ENCODE results near the gene RFX2.
A peak's percentile ranks its signal among the peaks of the same experiment; 100 is the strongest.
"Not testable (repeated sequence)": the region's sequence is repeated elsewhere in the genome, so short reads cannot be mapped to it uniquely, and the experiment has no call there.

RFX2 gene

DNA sequence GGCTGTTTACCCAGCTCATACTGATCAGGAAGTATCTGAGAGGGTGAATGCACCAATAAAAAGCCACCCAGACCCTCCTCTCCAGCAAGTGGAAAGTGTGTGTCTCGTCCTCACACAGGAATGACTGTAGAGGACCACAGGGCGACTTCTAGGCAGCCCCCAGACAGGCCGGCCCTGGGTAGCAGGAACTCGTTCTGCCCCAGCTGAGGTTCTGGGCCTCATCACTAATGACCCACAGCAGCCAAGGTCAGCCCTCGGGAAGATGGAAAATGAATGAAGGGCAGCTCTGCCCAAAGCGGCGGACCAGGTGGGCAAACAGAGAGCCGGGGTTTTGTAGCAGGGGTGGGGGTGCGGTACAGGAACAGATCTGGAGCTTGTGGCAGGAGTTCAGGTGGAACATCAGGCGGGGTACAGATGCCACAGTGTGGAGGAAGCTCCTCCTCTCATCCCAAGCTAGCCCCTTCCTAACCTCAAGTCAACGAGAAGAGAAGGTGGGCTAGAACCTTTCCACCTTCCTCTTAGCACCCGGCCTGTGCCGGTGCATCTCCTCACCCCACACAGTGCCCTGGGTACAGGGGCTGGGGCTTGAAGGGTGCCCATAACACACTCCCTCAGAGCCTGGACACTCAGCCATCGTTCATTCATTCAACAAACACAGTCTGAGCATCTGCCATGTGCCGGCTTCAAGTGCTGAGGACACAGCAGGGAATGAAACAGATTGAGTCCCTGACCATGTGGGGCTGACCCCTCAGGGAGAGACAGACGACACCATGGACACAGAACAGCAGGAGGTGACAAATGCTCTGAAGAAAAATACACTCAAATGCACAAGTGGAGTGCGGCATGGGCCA is 36.2 kb downstream of the RFX2 start:
- DNase-seq = no peak

DNA sequence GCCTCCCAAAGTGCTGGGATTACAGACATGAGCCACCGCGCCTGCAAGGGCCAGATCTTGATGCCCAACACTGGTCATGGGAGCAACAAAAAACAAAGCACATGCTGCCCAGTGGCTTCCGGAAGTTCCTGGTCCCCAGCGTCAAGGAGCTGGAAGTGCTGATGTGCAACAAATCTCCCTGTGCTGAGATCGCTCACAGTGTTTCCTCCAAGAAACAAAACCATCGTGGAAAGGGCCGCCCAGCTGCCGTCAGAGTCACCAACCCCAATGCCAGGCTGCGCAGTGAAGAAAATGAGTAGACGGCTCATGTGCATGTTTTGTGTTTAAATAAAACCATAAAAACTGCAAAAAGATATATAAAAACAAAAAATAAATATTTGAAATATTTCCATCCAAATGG is 37.1 kb downstream of the RFX2 start:
- DNase-seq = not testable (repeated sequence)

DNA sequence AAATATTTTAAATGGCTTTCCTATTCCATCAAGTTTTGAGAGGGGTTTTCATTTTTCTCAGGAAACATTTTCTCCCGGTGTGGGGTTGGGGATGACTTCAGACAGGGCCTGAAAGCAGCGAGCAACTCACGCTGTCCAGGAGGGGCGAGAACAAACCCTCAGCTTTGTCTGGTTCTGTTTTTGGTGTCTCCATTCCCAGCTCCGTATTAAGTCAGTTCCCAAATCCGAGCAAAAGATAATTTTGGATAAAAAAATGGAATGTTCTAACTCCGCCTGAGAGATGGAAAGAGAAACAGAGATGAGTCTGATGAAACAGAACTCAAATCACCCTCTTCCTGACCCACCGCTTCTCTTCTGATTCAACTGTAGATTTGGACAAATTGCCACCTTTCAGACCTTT is 38.4 kb downstream of the RFX2 start:
- no peak for DNase-seq

DNA sequence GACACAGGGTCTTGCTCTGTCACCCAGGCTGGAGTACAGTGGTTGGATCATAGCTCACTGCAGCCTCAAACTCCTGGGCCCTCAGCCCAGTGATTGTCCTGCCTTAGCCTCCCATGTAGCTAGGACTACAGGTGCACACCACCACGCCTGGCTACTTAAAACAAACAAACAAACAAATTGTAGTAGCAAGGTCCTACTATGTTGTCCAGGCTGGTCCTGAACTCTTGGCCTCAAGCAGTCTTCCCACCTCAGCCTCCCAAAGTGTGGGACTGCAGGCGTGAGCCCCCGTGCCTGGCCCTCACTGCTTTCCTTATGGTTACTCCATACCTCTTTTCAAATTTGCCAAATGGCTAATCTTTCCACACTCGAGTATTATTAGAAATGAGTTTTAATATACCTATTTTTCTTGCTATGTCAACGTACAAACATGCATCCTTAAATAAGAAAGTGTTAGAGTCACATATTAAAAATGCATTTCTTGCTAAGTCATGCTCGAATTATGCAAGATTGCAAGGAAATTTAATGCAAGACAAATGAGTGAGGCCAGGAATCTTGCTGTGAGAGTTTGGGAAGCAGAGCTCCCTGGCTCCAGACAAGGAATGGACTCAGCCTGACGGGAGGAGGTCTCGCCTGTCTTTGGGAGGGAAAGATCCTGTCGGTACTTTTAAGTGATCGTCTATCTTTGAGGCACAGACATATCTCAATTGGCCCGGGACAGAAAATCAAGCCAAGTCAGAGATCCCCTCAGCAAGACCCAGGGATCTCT is 39.4 kb downstream of the RFX2 start:
- DNase-seq = no peak

DNA sequence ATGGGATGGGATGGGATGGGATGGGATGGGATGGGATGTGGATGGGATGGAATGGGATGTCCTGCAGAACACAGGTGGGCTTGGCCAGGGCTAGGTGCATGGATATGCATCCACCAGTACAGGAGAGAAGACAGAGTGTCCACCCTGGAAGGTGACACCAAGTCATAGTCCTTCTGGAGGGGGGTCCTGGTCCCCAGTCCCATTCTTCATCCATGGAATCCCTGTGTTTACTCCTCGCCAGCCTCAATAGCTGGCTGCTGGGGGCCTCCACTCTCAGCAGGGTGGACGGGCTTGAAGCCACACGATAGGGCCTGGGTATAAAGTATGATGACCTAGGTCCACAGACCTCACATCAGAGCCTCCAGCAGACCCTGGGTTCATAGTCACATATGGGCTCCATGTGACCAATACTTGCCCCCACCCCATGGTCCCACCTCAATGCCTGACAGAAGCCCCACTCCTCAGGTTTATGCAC is 40.1 kb downstream of the RFX2 start:
- DNase-seq = no peak

DNA sequence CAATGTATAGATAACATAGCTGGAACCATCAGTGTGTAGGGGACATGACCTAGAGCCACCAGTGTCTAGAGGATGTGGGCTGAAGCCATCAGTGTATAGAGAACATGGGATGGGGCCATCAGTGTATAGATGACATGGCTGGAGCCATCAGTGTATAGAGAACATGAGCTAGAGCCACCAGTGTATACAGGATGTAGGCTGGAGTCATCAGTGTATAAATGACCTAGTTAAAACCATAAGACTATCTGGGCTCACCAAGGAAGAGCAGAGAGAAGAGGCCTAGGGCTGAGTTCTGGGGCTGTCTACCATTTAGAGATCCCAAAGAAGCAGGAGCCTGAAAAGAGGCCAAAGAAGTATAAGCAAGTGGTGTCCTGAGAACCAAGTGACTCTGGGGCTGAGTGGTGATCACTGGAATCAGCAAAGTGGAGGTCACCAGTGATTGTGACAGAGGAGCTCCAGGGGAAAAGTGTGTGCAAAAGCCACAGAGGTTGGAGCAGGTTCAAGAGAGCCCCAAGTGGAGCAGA is 41.0 kb downstream of the RFX2 start:
- no peak for DNase-seq

DNA sequence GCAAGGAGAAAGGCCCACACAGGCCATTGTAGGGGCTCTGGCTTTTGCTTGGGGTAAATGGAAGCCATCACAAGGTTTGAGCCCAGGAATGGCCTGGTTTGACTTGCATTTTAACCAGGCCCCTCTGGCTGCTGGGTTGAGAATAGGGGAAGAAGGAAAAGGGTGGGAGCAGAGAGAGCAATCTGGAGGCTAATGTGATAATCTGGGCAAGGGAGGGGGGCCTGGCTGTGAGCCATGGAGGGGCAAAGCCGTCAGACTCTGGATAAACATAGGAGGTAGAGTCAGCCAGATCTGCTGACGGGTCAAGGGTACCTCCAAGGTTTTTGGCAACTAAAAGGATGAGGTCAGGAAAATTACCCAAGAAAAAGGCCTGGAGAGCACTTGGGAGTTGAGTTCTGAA is 41.6 kb downstream of the RFX2 start:
- DNase-seq = no peak

DNA sequence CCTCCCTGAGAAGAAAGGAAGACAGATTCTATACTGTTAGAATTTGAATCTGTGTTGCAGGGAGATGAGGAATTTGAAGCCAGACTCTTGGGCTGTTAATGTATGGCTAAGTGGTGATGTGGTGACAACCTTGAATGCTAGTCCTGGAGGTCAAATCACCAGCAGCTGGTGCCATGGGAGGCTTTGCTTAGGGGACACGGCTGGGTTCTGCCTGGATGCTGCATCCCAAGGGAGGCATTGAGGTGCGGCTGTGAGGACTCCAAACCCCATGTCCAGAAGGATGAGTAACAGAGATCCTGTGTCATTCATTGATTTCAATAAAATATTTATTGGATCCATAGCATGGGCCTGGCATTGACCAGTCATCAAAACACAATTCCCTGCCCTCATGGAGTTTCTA is 42.3 kb downstream of the RFX2 start:
- DNase-seq = no peak

DNA sequence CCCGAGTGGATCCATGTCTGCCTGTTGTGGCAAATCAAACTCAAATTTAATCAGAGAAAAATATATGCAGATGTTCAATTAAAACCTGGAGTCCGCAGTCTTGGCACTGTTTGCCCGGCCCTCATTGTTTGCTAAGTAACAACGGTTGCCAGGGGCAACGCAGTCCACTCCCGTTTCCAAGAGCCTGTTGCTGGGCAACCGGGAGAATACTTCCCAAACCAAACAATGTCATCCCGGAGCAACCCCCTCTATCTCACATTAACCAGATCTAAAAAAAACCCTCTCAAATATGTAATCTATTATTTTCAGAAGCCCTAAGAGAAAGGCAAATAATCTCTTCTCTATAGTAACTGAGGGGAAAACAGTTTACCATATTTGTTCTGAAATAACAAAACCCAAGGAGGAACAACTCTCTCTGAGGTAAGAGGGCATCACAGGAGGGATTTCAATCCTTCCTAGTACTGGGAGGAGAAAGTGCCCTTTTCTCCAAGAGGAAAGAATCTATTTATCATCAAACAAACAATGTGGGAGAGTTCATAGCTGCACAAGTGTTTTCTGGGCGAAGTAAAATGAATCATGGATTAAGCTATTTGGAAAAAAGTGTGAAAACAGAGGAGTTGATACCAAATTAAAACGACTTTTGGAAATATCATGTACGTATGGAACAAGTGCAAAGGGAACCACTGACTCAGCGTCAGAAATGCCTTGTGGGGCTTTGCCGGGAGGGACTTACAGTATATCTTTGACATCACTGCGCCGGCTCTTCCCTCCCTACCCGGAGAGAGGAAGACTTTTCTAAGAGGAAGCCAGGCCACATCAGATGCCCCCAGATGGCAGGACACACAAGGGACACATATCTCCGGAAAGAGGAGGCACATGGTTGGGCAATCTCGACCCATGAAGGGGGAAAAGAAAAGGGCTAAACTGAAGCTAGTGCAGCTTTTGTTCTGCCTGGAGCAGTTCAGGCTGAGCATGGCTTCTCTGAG is 43.3 kb downstream of the RFX2 start:
- peak; percentile 27 for DNase-seq

DNA sequence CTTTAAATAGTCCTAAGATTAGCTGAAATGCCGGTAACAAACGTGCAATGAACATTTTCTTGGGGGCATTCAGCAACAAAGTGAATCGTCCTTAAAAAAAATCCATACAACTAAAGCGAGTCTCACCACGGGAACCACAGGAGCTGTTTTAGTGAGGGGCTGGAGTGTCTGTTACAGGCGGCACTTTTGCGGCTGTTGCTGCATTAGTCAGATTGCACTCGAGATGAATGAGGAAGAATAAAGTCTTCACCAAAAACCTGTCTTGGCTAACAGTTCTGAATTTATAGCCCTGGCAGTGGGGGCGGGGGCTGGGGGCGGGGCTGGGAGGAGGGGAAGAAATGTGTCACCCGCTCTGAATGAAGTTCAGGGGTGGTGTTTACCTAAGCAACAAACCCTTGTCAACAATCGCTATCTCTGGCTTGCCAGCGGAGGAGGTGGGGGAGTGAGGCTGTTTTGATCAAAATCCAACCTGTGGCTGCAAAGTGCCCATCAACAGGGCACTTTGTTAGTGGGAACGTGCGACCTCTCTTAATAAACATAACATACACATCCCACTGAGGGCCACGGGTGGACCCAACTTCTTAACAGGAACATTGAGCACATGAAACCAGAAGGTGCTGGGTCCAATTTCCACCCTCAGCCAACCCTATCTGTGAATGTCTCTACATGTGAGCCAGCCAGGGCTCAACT is 44.5 kb downstream of the RFX2 start:
- DNase-seq = no peak

DNA sequence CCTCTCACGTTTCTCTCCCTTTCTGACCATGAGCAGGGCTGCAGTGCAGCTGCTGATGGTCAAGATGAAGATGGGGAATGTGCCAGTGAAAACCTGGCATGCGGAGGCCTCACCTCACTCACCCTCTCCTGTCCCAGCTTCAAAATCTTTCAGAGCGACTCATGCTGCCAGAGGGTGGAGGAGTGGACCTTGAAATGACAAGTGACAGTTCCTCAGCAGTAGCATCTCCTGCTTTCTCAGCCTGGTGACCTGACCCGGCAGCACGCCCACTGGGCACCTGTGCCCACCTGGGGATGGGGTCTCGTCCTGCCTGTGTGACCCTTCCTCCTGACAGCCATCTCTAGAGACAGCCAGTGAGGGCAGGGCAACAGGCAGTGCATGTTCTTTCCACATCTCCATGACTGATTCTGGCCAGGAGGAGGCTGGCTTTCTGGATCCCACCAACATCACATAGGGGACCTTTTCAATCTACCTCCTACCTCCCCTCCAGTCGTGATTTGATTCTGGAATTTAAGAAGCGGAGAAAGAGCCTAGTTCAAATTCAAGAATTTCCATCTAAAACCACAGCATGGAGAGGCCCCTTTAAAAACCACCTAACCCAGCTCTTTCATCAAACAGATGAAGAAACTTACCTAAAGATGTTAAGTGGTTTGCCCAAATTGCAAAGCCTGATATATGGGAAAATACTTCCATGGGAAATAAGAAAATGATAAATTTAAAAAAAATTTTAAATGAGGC is 45.8 kb downstream of the RFX2 start:
- DNase-seq = no peak

DNA sequence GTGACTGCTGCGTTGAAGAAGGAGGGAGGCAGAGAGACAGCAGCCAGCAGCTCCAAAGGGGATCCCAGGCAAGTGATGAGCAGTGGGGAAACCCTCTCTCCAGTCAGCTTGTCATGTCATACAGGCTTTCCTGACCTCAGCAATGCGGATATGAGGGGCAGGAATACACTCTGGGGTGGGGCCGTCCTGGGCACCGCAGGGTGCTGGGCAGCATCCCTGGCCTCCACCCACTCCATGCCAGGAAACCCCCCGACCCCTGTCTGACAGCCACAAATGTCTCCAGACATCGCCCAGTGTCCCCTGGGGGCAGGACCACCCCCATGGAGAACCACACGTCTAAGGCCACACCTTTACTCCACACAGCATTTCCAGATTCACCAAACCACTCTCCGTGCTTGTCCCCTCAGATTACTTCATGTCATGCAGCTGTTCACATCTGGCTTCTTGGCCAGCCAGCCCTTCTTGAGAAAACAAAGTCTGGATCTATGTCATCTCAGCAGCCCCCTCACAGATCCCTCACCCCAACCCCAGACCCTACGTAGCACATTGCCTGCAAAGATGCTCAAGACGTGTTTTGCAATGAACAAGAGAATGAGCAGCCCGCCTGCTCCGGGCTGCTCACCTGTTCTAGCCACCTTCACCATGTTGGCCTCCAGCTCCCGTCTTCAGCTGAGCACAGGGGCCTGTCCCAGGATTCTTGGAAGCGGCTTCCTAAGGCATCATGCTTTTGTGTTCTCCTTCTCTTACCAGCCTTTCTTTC is 46.5 kb downstream of the RFX2 start:
- DNase-seq = no peak

DNA sequence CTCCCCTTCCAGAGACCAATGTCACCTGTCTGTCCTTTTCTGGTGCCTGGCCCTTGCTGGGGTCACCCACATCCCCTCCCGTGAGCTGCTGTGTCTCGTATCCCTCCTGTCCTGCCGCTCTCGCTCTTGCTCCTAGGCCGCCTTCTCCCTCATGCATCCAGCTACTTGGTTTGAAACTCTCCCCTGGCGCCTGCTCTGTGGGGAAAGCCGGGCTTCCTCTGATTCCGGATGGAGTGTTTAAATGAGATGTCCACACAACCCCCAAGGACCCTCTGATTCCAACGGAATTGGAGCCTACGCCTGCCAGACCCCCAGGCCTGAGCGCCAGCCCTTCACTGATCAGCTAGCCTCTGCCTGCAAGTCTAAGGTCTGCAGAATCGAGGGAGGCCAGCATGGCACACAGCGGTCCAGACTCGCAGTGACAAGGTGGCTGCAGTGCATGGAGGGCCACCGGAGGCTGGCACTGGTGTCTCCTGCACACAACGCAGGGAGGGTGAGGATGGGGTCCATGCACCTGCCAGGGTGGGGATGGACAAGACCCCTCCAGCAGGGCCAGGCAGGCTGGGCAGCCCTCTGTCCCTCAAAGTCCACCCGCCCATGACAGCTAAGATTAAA is 47.2 kb downstream of the RFX2 start:
- no peak for DNase-seq

DNA sequence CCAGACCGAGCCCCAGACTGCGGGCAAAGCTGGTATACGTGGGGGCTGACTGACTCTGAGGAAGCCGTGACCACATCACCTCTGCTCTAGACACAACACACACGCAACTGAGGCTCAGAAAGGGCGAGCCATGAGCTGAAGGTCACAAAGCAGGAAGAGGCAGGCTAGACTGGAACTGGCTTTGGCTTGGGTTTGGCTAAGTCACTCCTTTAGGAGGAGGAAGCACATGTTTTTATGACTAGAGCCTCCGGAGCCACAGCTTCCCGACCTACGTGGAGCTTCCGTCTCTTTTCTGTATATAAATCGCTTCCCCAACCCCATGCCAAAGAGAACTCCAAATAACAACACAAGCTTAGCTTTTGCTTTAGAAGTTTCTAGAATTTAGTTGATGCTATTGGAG is 48.0 kb downstream of the RFX2 start:
- no peak for DNase-seq

DNA sequence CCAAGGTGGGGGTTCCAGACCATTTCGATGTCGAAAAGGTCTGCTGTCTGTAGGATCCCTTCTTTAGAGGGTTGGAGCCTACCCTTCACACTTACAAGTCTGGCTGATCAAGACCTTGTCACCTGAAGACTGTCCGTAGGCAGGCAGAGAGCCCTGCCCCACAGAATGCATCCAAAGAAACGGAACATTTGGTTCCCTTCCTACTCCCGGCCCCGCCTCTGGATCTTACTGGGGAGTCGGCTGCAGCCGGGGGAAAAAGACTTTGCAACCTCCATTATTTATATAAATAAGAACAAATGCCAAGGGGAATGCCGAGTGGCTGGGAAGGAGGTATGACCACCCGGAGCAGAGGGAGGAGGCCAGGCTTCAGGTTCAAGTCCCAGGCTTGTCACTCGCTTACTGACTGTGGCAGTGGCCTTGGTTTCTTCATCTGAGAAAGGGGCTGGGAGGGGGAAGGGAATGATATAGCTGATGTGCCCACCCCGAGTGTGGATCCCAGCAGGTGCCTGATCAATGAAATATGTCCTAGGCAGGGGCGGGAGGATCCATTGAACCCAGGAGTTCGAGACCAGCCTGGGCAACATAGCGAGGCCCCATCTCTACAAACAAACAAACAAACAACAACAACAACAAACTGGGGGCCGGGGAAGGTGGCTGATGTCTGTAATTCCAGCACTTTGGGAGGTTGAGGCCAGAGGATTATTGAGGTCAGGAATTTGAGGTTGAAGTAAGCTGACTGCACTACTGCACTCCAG is 48.7 kb downstream of the RFX2 start:
- no peak for DNase-seq

DNA sequence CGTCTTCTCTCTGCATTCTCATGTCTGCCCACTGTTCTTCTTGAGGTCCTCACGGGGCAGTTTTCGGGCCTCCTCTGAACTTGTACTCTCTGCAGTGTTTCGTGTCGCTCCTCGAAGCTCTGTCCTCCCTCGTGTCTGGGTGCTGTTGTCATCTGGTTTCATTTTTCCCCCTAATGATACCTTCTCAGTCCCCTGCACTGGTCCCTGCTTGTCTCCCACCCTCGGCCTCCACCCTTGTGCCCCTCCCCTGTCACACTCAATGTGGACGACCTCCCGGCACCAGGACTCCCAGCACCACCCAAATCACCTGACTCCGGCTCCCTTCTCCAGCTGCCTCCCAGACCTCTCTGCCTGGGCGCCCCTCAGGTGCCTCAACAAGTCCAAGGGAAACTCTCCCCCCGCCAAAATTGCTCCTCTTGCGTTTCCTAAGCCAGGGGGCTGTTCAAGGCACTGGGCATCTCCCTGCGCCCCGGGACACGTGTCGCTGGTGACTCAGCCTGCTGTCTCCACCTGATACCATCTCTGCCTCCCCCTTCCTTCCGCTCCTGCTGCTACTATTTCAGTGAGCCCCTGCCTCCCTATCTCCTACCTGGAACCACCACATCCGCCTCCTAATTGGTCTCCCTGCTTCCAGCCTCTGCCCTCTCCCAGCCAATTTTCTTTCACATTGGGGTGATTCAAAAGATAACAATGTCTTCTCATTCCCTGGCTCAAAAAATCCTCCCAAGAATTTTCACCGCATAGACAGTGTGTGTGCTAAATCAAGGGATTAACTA is 49.5 kb downstream of the RFX2 start:
- DNase-seq = no peak

DNA sequence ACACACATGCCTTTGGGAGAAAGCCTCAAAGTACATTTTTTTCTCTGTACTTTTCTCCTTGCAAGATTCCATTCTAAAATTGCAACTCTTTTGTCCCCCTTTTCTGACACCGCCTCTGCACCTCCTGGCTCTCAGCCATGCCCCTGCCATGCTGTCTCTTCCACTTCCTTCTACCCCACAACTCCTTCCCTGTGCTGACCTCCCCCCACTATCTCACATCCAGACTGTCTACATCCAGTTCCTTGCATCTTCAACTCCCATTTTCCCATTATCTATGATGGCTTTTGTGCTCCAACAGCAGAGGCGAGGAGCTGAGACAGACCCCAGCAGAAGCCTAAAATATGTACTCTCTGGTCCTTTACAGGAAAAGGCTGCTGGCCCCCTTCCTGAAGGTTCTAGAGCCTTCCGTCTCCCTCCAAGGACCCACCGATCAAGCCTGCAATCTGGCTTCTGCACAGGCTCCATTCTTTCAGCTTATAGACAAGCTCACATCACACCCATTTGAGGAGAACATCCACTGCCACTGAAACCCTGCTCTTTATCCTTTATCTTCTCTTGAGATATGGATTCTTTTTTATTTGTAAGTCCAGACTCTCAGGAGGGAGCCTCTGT is 50.2 kb downstream of the RFX2 start:
- no peak for DNase-seq

DNA sequence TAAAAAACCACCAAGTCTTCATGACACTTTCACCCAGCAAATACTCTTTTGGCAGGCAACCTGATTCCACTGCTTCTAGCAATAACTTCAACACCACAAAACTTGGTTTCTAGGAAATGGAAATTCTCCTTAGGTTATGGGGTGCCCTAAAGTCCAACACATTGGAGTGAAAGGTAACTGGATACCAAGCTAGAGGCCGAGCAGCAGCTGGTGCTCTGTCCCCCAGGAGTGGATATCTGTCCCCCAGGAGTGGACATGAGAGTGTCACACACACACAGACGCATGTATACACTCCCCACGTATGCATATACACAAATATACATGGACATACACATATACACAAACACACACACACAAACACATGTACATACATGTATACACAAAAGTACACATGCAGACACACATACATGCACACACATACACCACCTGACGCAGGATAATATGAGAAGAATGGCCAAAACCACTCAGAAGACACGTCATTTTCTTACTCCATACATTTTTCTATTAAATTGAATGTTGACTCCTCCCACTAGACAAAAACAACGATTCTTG is 50.8 kb downstream of the RFX2 start:
- DNase-seq = no peak

Measured in DMS 273 treated with DMSO at 0.1 percent for 48 hours (cell line).